GM12801 (cell line): ENCODE data around the gene CCDC74B.
"Not testable (repeated sequence)": the region's sequence is repeated elsewhere in the genome, so short reads cannot be mapped to it uniquely, and the experiment has no call there.

Experiments used
- CTCF ChIP-seq: IDR thresholded peaks from one replicate; pipeline ENCODE4 v1.5.1; 2011; ENCODE audit warnings: control low read depth; ENCODE audit not compliant: insufficient read length; ENCODE audit errors: extremely low read depth

The CCDC74B gene

GRCh38 chr2:130145006-130145414 is at the start of gene CCDC74B:
Gene CCDC74B, minus strand, starts transcription at chr2:130145112. Its CDS starts 116 bp downstream, at chr2:130144996.
- not testable (repeated sequence) for TF ChIP-seq CTCF

GRCh38 chr2:130190237-130190636 is 45.3 kb upstream of the CCDC74B start:
- no peak for TF ChIP-seq CTCF

- TF ChIP-seq CTCF = no peak
Measured at GRCh38 chr2:130187268-130187667, 42.4 kb upstream of the CCDC74B start.

- TF ChIP-seq CTCF = no peak
Measured at GRCh38 chr2:130186391-130186790, 41.5 kb upstream of the CCDC74B start.

- no peak for TF ChIP-seq CTCF
Measured at GRCh38 chr2:130185896-130186295, 41.0 kb upstream of the CCDC74B start.

- no peak for TF ChIP-seq CTCF
Measured at GRCh38 chr2:130185436-130185835, 40.5 kb upstream of the CCDC74B start.

- TF ChIP-seq CTCF = no peak
Measured at GRCh38 chr2:130183512-130184373, 38.8 kb upstream of the CCDC74B start.
